HG02763 (cell line): ENCODE results near the gene PTPRG.

Experiments
- ATAC-seq: cut with Tn5 transposase; IDR thresholded peaks from one replicate; pipeline ENCODE4 v1.9.1; 2021; ENCODE audit warnings: mild to moderate bottlenecking, moderate library complexity; ENCODE audit not compliant: unreplicated experiment

PTPRG gene

GRCh38 chr3:61648481-61648880, 87.1 kb downstream of the PTPRG start:
- ATAC-seq = no peak

- no peak for ATAC-seq
Observed at GRCh38 chr3:61649381-61650170, 88.2 kb downstream of the PTPRG start.

- no peak for ATAC-seq
Observed at GRCh38 chr3:61650276-61650675, 88.9 kb downstream of the PTPRG start.

GRCh38 chr3:61650719-61651410, 89.5 kb downstream of the PTPRG start:
- ATAC-seq = no peak

GRCh38 chr3:61657689-61658088, 96.3 kb downstream of the PTPRG start:
- ATAC-seq = no peak

- ATAC-seq = no peak
Observed at GRCh38 chr3:61662861-61663260, 101.5 kb downstream of the PTPRG start.

- no peak for ATAC-seq
Observed at GRCh38 chr3:61663356-61664104, 102.2 kb downstream of the PTPRG start.

GRCh38 chr3:61664105-61664482, 102.7 kb downstream of the PTPRG start:
- no peak for ATAC-seq

GRCh38 chr3:61665121-61665520, 103.8 kb downstream of the PTPRG start:
- no peak for ATAC-seq

- no peak for ATAC-seq
Observed at GRCh38 chr3:61665987-61666386, 104.6 kb downstream of the PTPRG start.

GRCh38 chr3:61666615-61667330, 105.4 kb downstream of the PTPRG start:
- ATAC-seq = no peak

GRCh38 chr3:61667383-61667782, 106.0 kb downstream of the PTPRG start:
- no peak for ATAC-seq

- ATAC-seq = no peak
Observed at GRCh38 chr3:61667814-61668213, 106.4 kb downstream of the PTPRG start.

GRCh38 chr3:61668317-61668864, 107.0 kb downstream of the PTPRG start:
- ATAC-seq = no peak

GRCh38 chr3:61669203-61669602, 107.8 kb downstream of the PTPRG start:
- no peak for ATAC-seq

GRCh38 chr3:61669668-61670299, 108.4 kb downstream of the PTPRG start:
- ATAC-seq = no peak

GRCh38 chr3:61673651-61674050, 112.3 kb downstream of the PTPRG start:
- no peak for ATAC-seq

- no peak for ATAC-seq
Observed at GRCh38 chr3:61674596-61674995, 113.2 kb downstream of the PTPRG start.

- no peak for ATAC-seq
Observed at GRCh38 chr3:61679026-61679425, 117.7 kb downstream of the PTPRG start.

- no peak for ATAC-seq
Observed at GRCh38 chr3:61680617-61681016, 119.2 kb downstream of the PTPRG start.
